DMS 273 (cell line): ENCODE data around the gene DNAJA4.
A peak's percentile ranks its signal among the peaks of the same experiment; 100 is the strongest.

Experiments used
- DNase-seq: peaks from one replicate; lab custom pipeline; 2025; ENCODE audit not compliant: unreplicated experiment; lab: John Stamatoyannopoulos, UW

The DNAJA4 gene

GRCh38 chr15:78313383-78313782, 49.0 kb downstream of the DNAJA4 start:
- DNase-seq = no peak

- no peak for DNase-seq
These were observed 49.8 kb downstream of the DNAJA4 start for GRCh38 chr15:78314181-78314581.

GRCh38 chr15:78315686-78316282, 51.4 kb downstream of the DNAJA4 start:
- DNase-seq = peak; percentile 51

- no peak for DNase-seq
These were observed 52.1 kb downstream of the DNAJA4 start for GRCh38 chr15:78316283-78317083.

- peak; percentile 5 for DNase-seq
These were observed 52.9 kb downstream of the DNAJA4 start for GRCh38 chr15:78317145-78317836.

- DNase-seq = no peak
These were observed 55.2 kb downstream of the DNAJA4 start for GRCh38 chr15:78319588-78319987.

- DNase-seq = peak; percentile 60
These were observed 55.8 kb downstream of the DNAJA4 start for GRCh38 chr15:78320183-78320582.

GRCh38 chr15:78321041-78321570, 56.7 kb downstream of the DNAJA4 start:
- DNase-seq = no peak

GRCh38 chr15:78321786-78322185, 57.4 kb downstream of the DNAJA4 start:
- no peak for DNase-seq

GRCh38 chr15:78322243-78322642, 57.9 kb downstream of the DNAJA4 start:
- no peak for DNase-seq

GRCh38 chr15:78322724-78323521, 58.6 kb downstream of the DNAJA4 start:
- no peak for DNase-seq

- DNase-seq = no peak
These were observed 59.3 kb downstream of the DNAJA4 start for GRCh38 chr15:78323693-78324092.

GRCh38 chr15:78324144-78324543, 59.8 kb downstream of the DNAJA4 start:
- DNase-seq = no peak

- DNase-seq = no peak
These were observed 60.9 kb downstream of the DNAJA4 start for GRCh38 chr15:78325092-78325843.

- DNase-seq = no peak
These were observed 63.1 kb downstream of the DNAJA4 start for GRCh38 chr15:78327466-78327865.

GRCh38 chr15:78329625-78330024, 65.3 kb downstream of the DNAJA4 start:
- no peak for DNase-seq
